NB4 (cell line): ENCODE results near the gene C15orf39.
"Not testable (repeated sequence)": the region's sequence is repeated elsewhere in the genome, so short reads cannot be mapped to it uniquely, and the experiment has no call there.

ENCODE experiments used
- MYC ChIP-seq: IDR thresholded peaks from 2 replicates; pipeline ENCODE4 v1.6.1; 2011; ENCODE audit warnings: low read depth, low read length
- POLR2A ChIP-seq: IDR thresholded peaks from 2 replicates; pipeline ENCODE4 v1.6.1; 2011; ENCODE audit warnings: mild to moderate bottlenecking; ENCODE audit not compliant: insufficient read length; ENCODE audit errors: extremely low read depth
- TF ChIP-seq, protein P1 (sequence below): IDR thresholded peaks from one replicate; pipeline ENCODE4 v1.5.1; 2012; ENCODE audit warnings: low read depth, low read length
- TF ChIP-seq, protein P2 (sequence below): IDR thresholded peaks from 2 replicates; pipeline ENCODE4 v1.6.1; 2011; ENCODE audit warnings: low read depth, low read length

- not testable (repeated sequence) for TF ChIP-seq POLR2A, MYC
- TF ChIP-seq, protein P1, sequence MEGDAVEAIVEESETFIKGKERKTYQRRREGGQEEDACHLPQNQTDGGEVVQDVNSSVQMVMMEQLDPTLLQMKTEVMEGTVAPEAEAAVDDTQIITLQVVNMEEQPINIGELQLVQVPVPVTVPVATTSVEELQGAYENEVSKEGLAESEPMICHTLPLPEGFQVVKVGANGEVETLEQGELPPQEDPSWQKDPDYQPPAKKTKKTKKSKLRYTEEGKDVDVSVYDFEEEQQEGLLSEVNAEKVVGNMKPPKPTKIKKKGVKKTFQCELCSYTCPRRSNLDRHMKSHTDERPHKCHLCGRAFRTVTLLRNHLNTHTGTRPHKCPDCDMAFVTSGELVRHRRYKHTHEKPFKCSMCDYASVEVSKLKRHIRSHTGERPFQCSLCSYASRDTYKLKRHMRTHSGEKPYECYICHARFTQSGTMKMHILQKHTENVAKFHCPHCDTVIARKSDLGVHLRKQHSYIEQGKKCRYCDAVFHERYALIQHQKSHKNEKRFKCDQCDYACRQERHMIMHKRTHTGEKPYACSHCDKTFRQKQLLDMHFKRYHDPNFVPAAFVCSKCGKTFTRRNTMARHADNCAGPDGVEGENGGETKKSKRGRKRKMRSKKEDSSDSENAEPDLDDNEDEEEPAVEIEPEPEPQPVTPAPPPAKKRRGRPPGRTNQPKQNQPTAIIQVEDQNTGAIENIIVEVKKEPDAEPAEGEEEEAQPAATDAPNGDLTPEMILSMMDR = not testable (repeated sequence)
- TF ChIP-seq, protein P2, sequence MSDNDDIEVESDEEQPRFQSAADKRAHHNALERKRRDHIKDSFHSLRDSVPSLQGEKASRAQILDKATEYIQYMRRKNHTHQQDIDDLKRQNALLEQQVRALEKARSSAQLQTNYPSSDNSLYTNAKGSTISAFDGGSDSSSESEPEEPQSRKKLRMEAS = not testable (repeated sequence)
These were observed 47.3 kb downstream of the C15orf39 start for GRCh38 chr15:75248991-75249390.
